GM23338 (cell line): ENCODE results near the gene AGAP1.

Source experiments
- CREB1 ChIP-seq: fragments of 250-450 bp; sonication (Bioruptor Pico); IDR thresholded peaks from 2 replicates; pipeline ENCODE4 v1.5.0; 2020; ENCODE audit warnings: low read depth, mild to moderate bottlenecking, moderate library complexity
- TF ChIP-seq, protein P1 (sequence below), 2 experiments: fragments of 200-600 bp in 1 of 2; sonication (generic) in 1 of 2; conservative IDR thresholded peaks; 2 replicates each; pipeline versions ENCODE4 v1.5.1 to v1.6.1; 2016 to 2017; ENCODE audit warnings: antibody characterized with exemption in 2 of 2, low read depth in 2 of 2, mild to moderate bottlenecking in 2 of 2, moderate library complexity in 1 of 2

DNA sequence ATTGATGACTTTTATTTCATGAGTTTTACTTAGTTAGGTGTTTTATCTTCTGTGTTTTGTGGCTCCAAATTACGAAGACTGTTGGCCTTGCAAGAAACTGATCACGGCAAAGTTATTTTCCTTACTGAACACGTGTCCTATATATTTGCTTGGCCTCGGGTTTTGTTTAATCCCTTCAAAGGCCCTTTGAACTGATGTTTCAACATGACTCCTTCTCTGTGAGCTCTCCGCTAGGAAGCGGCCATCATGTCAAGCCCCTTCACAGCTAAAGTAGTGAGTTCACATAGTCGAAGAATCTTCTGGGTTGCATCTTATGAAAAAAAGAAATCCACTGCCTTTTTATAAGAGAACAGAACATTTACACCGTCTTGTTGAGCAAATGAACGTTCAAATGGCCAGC is 515.0 kb downstream of the AGAP1 start:
- TF ChIP-seq, protein P1, sequence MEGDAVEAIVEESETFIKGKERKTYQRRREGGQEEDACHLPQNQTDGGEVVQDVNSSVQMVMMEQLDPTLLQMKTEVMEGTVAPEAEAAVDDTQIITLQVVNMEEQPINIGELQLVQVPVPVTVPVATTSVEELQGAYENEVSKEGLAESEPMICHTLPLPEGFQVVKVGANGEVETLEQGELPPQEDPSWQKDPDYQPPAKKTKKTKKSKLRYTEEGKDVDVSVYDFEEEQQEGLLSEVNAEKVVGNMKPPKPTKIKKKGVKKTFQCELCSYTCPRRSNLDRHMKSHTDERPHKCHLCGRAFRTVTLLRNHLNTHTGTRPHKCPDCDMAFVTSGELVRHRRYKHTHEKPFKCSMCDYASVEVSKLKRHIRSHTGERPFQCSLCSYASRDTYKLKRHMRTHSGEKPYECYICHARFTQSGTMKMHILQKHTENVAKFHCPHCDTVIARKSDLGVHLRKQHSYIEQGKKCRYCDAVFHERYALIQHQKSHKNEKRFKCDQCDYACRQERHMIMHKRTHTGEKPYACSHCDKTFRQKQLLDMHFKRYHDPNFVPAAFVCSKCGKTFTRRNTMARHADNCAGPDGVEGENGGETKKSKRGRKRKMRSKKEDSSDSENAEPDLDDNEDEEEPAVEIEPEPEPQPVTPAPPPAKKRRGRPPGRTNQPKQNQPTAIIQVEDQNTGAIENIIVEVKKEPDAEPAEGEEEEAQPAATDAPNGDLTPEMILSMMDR (conservative IDR thresholded peaks at IDR 0.05; ENCODE audit: low read depth in 2 of 2), result no peak
- no peak for TF ChIP-seq CREB1 (CRISPR knock-in tag)
